SK-N-SH treated with all-trans-retinoic acid at 6 μM for 48 hours (cell line): Measurements from ENCODE around the gene KRT16.

Source experiments
- ATAC-seq: fragments of 200-7000 bp; cut with Tn5 transposase; 3 replicates; pipeline ENCODE4 v1.9.1; 2020; ENCODE audit warnings: mild to moderate bottlenecking, moderate library complexity
- ARNTL ChIP-seq: fragments of 450-650 bp; formaldehyde crosslinking; IDR thresholded peaks from 2 replicates; pipeline ENCODE4 v1.5.0; 2020; ENCODE audit warnings: low read depth, mild to moderate bottlenecking, moderate library complexity, borderline replicate concordance
- BACH2 ChIP-seq: fragments of 250-450 bp; sonication (Bioruptor Pico); IDR thresholded peaks from 2 replicates; pipeline ENCODE4 v1.9.0; 2021; ENCODE audit warnings: mild to moderate bottlenecking, borderline replicate concordance
- CSDC2 ChIP-seq: fragments of 250-450 bp; sonication (Bioruptor Pico); IDR thresholded peaks from 2 replicates; pipeline ENCODE4 v1.5.0; 2020; ENCODE audit warnings: mild to moderate bottlenecking, moderate library complexity
- ESRRG ChIP-seq: fragments of 250-450 bp; sonication (Bioruptor Pico); IDR thresholded peaks from 2 replicates; pipeline ENCODE4 v1.6.1; 2021; ENCODE audit warnings: mild to moderate bottlenecking
- GLIS3 ChIP-seq: fragments of 250-450 bp; sonication (Bioruptor Pico); IDR thresholded peaks from 2 replicates; pipeline ENCODE4 v1.5.0; 2020; ENCODE audit warnings: mild to moderate bottlenecking, moderate library complexity
- ISL1 ChIP-seq: fragments of 250-450 bp; sonication (Bioruptor Pico); IDR thresholded peaks from 2 replicates; pipeline ENCODE4 v2.1.2; 2022; ENCODE audit warnings: mild to moderate bottlenecking, moderate library complexity
- PPARA ChIP-seq: fragments of 250-450 bp; sonication (Bioruptor Pico); IDR thresholded peaks from 2 replicates; pipeline ENCODE4 v1.5.0; 2020; ENCODE audit warnings: mild to moderate bottlenecking, borderline replicate concordance
- RARB ChIP-seq: fragments of 250-450 bp; sonication (Bioruptor Pico); IDR thresholded peaks from 2 replicates; pipeline ENCODE4 v1.8.0; 2021; ENCODE audit warnings: mild to moderate bottlenecking, moderate library complexity
- SNAI2 ChIP-seq: fragments of 250-450 bp; sonication (Bioruptor Pico); IDR thresholded peaks from 2 replicates; pipeline ENCODE4 v1.5.0; 2020; ENCODE audit warnings: mild to moderate bottlenecking, moderate library complexity
- TCF4 ChIP-seq: fragments of 250-450 bp; sonication (Bioruptor Pico); IDR thresholded peaks from 2 replicates; pipeline ENCODE4 v1.8.0; 2021; ENCODE audit warnings: mild to moderate bottlenecking, moderate library complexity, borderline replicate concordance
- TOX ChIP-seq: fragments of 250-450 bp; sonication (Bioruptor Pico); IDR thresholded peaks from 2 replicates; pipeline ENCODE4 v1.8.0; 2021; ENCODE audit warnings: mild to moderate bottlenecking, moderate library complexity, borderline replicate concordance
- ZC3H10 ChIP-seq: fragments of 250-450 bp; sonication (Bioruptor Pico); IDR thresholded peaks from 2 replicates; pipeline ENCODE4 v1.5.1; 2021; ENCODE audit warnings: mild to moderate bottlenecking, moderate library complexity
- ZFP3 ChIP-seq: fragments of 250-450 bp; sonication (Bioruptor Pico); IDR thresholded peaks from 2 replicates; pipeline ENCODE4 v1.5.0; 2020; ENCODE audit warnings: mild to moderate bottlenecking, moderate library complexity
- ZFP30 ChIP-seq: fragments of 450-650 bp; formaldehyde crosslinking; IDR thresholded peaks from 2 replicates; pipeline ENCODE4 v1.5.0; 2022; ENCODE audit warnings: mild to moderate bottlenecking, moderate library complexity
- ZNF565 ChIP-seq: fragments of 450-650 bp; formaldehyde crosslinking; conservative IDR thresholded peaks from 2 replicates; pipeline ENCODE4 v1.5.0; 2020; ENCODE audit warnings: low read depth, mild to moderate bottlenecking, moderate library complexity
- ZNF70 ChIP-seq: fragments of 450-650 bp; formaldehyde crosslinking; IDR thresholded peaks from 2 replicates; pipeline ENCODE4 v1.5.0; 2020; ENCODE audit warnings: mild to moderate bottlenecking, moderate library complexity
- ZNF8 ChIP-seq: fragments of 450-650 bp; formaldehyde crosslinking; IDR thresholded peaks from 2 replicates; pipeline ENCODE4 v1.5.0; 2020; ENCODE audit warnings: mild to moderate bottlenecking, moderate library complexity
- TF ChIP-seq, protein P1 (sequence below): fragments of 250-450 bp; sonication (Bioruptor Pico); IDR thresholded peaks from 2 replicates; pipeline ENCODE4 v1.5.1; 2021; ENCODE audit warnings: mild to moderate bottlenecking, moderate library complexity
- TF ChIP-seq, protein P2 (sequence below): fragments of 250-450 bp; sonication (Bioruptor Pico); IDR thresholded peaks from 2 replicates; pipeline ENCODE4 v1.8.0; 2020; ENCODE audit warnings: mild to moderate bottlenecking, moderate library complexity, borderline replicate concordance
- TF ChIP-seq, protein P3 (sequence below): fragments of 250-450 bp; sonication (Bioruptor Pico); IDR thresholded peaks from 2 replicates; pipeline ENCODE4 v1.5.1; 2020; ENCODE audit warnings: low read depth, mild to moderate bottlenecking, moderate library complexity
- TF ChIP-seq, protein P4 (sequence below): fragments of 250-450 bp; sonication (Bioruptor Pico); IDR thresholded peaks from 2 replicates; pipeline ENCODE4 v1.8.0; 2021; ENCODE audit warnings: low read depth, mild to moderate bottlenecking, moderate library complexity, borderline replicate concordance
- TF ChIP-seq, protein P5 (sequence below): fragments of 250-450 bp; sonication (Bioruptor Pico); IDR thresholded peaks from 2 replicates; pipeline ENCODE4 v1.5.0; 2020; ENCODE audit warnings: mild to moderate bottlenecking, moderate library complexity

Gene KRT16

DNA sequence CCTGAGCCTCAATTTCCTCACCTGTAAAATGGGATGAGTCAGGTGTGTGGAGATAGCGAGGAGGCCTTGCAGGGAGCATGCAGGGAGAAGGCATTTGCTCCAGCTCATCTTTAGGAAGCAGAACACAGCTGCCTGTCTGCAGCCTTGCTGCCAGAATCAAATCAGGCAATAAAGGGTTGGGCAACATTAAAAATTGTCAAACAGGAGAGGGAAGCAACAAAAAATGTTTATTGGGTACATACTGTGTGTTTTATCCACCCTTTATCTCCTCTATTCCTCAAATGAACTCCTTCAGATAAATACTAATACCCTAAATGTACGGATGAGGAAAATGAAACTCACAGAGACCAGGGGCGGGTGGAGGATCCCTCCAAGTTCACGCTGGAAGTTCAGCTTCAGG is 12.2 kb downstream of the KRT16 start:
- TF ChIP-seq ISL1 (CRISPR knock-in tag) (no peak), CSDC2 (CRISPR knock-in tag) (no peak), ESRRG (CRISPR knock-in tag) (no peak), SNAI2 (CRISPR knock-in tag) (no peak), PPARA (no peak), ARNTL (CRISPR knock-in tag) (no peak), ZC3H10 (CRISPR knock-in tag) (no peak), ZNF70 (CRISPR knock-in tag) (no peak), TCF4 (no peak), ZNF565 (CRISPR knock-in tag) (no peak), BACH2 (CRISPR knock-in tag) (no peak)
- TF ChIP-seq, protein P1, sequence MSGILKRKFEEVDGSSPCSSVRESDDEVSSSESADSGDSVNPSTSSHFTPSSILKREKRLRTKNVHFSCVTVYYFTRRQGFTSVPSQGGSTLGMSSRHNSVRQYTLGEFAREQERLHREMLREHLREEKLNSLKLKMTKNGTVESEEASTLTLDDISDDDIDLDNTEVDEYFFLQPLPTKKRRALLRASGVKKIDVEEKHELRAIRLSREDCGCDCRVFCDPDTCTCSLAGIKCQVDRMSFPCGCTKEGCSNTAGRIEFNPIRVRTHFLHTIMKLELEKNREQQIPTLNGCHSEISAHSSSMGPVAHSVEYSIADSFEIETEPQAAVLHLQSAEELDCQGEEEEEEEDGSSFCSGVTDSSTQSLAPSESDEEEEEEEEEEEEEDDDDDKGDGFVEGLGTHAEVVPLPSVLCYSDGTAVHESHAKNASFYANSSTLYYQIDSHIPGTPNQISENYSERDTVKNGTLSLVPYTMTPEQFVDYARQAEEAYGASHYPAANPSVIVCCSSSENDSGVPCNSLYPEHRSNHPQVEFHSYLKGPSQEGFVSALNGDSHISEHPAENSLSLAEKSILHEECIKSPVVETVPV (CRISPR knock-in tag), result no peak
- TF ChIP-seq, protein P2, sequence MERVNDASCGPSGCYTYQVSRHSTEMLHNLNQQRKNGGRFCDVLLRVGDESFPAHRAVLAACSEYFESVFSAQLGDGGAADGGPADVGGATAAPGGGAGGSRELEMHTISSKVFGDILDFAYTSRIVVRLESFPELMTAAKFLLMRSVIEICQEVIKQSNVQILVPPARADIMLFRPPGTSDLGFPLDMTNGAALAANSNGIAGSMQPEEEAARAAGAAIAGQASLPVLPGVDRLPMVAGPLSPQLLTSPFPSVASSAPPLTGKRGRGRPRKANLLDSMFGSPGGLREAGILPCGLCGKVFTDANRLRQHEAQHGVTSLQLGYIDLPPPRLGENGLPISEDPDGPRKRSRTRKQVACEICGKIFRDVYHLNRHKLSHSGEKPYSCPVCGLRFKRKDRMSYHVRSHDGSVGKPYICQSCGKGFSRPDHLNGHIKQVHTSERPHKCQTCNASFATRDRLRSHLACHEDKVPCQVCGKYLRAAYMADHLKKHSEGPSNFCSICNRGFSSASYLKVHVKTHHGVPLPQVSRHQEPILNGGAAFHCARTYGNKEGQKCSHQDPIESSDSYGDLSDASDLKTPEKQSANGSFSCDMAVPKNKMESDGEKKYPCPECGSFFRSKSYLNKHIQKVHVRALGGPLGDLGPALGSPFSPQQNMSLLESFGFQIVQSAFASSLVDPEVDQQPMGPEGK (CRISPR knock-in tag), result no peak
- ATAC-seq, result no peak

DNA sequence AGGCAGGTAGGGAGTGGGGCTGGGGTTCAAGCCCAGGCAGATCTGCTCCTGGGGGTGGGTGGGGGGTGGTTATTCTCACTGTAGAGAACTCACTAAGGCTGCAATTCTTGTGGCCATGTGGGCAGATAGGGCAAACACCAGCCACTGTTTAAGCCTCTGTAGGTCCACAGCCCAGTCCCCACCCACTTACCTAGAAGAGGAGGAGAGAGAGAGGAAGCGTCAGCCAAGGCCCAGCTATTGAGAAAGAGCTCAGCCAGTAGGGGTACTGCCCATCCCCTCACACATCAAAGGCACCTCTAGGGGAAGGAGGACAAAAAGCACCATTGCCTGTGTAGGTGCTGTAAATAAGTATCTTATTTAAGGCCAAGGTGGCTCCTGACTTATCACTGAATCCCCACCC is 12.9 kb downstream of the KRT16 start:
- no peak for ATAC-seq
- TF ChIP-seq ARNTL (CRISPR knock-in tag) (no peak), ESRRG (CRISPR knock-in tag) (no peak), ISL1 (CRISPR knock-in tag) (no peak), GLIS3 (CRISPR knock-in tag) (no peak), ZNF565 (CRISPR knock-in tag) (no peak), ZNF8 (CRISPR knock-in tag) (no peak), ZC3H10 (CRISPR knock-in tag) (no peak)
- TF ChIP-seq, protein P1 (CRISPR knock-in tag), result no peak
- TF ChIP-seq, protein P3, sequence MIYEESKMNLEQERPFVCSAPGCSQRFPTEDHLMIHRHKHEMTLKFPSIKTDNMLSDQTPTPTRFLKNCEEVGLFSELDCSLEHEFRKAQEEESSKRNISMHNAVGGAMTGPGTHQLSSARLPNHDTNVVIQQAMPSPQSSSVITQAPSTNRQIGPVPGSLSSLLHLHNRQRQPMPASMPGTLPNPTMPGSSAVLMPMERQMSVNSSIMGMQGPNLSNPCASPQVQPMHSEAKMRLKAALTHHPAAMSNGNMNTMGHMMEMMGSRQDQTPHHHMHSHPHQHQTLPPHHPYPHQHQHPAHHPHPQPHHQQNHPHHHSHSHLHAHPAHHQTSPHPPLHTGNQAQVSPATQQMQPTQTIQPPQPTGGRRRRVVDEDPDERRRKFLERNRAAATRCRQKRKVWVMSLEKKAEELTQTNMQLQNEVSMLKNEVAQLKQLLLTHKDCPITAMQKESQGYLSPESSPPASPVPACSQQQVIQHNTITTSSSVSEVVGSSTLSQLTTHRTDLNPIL (CRISPR knock-in tag), result no peak

DNA sequence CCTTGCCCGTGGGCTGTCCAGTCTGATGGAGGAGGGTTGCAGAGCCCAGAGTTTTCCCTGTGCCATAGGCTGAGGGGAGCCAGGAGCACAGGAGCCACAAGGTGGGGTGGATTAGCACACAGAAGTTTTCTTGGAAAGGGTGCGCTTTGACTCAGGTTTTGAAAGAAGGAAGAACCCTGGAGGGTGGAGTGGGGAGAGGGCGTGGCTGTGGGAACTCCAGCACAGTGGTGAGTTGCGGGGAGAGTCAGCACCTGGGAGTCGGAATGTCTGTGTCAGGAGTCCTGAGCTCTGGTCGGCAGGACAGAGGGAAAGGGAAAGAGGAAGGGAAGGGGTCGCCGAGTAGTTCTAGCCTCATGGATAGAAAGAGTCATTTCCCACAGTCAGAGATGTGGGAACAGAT is 17.0 kb downstream of the KRT16 start:
- TF ChIP-seq, protein P2 (CRISPR knock-in tag), result no peak
- TF ChIP-seq, protein P4, sequence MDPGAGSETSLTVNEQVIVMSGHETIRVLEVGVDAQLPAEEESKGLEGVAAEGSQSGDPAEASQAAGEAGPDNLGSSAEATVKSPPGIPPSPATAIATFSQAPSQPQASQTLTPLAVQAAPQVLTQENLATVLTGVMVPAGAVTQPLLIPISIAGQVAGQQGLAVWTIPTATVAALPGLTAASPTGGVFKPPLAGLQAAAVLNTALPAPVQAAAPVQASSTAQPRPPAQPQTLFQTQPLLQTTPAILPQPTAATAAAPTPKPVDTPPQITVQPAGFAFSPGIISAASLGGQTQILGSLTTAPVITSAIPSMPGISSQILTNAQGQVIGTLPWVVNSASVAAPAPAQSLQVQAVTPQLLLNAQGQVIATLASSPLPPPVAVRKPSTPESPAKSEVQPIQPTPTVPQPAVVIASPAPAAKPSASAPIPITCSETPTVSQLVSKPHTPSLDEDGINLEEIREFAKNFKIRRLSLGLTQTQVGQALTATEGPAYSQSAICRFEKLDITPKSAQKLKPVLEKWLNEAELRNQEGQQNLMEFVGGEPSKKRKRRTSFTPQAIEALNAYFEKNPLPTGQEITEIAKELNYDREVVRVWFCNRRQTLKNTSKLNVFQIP, result no peak
- TF ChIP-seq SNAI2 (CRISPR knock-in tag) (no peak), ZNF565 (CRISPR knock-in tag) (no peak), PPARA (no peak), ISL1 (CRISPR knock-in tag) (no peak), TCF4 (no peak), ARNTL (CRISPR knock-in tag) (no peak), GLIS3 (CRISPR knock-in tag) (no peak), ZFP3 (CRISPR knock-in tag) (no peak), TOX (no peak), ESRRG (CRISPR knock-in tag) (no peak), ZFP30 (CRISPR knock-in tag) (no peak), ZNF70 (CRISPR knock-in tag) (no peak), ZNF8 (CRISPR knock-in tag) (no peak), RARB (CRISPR knock-in tag) (no peak)
- TF ChIP-seq, protein P5, sequence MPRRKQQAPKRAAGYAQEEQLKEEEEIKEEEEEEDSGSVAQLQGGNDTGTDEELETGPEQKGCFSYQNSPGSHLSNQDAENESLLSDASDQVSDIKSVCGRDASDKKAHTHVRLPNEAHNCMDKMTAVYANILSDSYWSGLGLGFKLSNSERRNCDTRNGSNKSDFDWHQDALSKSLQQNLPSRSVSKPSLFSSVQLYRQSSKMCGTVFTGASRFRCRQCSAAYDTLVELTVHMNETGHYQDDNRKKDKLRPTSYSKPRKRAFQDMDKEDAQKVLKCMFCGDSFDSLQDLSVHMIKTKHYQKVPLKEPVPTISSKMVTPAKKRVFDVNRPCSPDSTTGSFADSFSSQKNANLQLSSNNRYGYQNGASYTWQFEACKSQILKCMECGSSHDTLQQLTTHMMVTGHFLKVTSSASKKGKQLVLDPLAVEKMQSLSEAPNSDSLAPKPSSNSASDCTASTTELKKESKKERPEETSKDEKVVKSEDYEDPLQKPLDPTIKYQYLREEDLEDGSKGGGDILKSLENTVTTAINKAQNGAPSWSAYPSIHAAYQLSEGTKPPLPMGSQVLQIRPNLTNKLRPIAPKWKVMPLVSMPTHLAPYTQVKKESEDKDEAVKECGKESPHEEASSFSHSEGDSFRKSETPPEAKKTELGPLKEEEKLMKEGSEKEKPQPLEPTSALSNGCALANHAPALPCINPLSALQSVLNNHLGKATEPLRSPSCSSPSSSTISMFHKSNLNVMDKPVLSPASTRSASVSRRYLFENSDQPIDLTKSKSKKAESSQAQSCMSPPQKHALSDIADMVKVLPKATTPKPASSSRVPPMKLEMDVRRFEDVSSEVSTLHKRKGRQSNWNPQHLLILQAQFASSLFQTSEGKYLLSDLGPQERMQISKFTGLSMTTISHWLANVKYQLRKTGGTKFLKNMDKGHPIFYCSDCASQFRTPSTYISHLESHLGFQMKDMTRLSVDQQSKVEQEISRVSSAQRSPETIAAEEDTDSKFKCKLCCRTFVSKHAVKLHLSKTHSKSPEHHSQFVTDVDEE, result no peak
- TF ChIP-seq, protein P3 (CRISPR knock-in tag), result no peak
- no peak for ATAC-seq
